COLO829 (cell line): ENCODE measurements around the gene FOSL2.

Experiments
- DNase-seq: peaks from one replicate; pipeline ENCODE4 v3.0.0; 2012; ENCODE audit warnings: low spot score

FOSL2 gene

GRCh38 chr2:28392297-28393113 lies at the start of gene FOSL2:
FOSL2 (plus strand) TSS chr2:28392858; CDS start chr2:28393721, 863 bp downstream.
- DNase-seq: peak; percentile 94

DNA sequence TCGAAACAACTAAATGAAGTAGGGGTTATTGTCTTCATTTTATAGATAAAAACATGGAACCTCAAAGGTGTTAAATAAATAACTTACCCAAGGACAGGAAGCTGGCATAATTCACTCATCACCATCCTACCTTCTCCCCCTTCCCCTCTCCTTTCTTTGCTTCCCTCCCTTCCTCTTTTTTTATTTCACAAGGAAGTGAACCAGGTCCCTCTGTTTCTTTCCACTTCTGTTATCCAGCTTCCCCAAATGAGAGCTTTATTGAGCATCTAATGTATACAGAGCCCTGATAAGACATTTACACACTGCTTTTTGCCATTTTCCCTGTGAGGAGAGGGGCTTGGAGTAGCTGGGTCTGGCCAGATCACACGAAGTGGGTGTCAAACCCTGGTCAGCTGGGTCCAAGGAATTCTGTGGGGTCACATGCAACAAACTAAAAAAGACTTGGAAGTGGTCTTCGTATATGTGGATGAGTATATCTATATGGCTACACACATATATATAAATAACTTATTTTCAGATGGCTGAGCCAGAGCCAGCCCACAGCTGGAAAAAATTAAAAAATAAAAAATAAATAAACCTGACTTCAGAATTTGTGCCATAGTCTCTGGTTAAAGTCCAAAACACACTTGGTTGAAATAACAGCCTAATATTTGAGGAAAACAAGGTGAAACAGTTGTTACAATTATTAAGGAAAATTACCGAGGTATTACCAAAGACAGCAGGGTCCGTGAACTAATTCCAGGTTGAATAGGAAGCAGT lies 49.3 kb upstream of the FOSL2 start:
- no peak for DNase-seq

- no peak for DNase-seq
Measured at GRCh38 chr2:28343971-28344715, 48.5 kb upstream of the FOSL2 start.

GRCh38 chr2:28344756-28345373 lies 47.8 kb upstream of the FOSL2 start:
- no peak for DNase-seq

- no peak for DNase-seq
Measured at GRCh38 chr2:28345619-28346018, 47.0 kb upstream of the FOSL2 start.

- DNase-seq: no peak
Measured at GRCh38 chr2:28346587-28346986, 46.1 kb upstream of the FOSL2 start.

- DNase-seq: no peak
Measured at GRCh38 chr2:28347193-28347592, 45.5 kb upstream of the FOSL2 start.

- DNase-seq: no peak
Measured at GRCh38 chr2:28347596-28347995, 45.1 kb upstream of the FOSL2 start.

GRCh38 chr2:28348149-28348567 lies 44.5 kb upstream of the FOSL2 start:
- no peak for DNase-seq

GRCh38 chr2:28348921-28349320 lies 43.7 kb upstream of the FOSL2 start:
- no peak for DNase-seq

DNA sequence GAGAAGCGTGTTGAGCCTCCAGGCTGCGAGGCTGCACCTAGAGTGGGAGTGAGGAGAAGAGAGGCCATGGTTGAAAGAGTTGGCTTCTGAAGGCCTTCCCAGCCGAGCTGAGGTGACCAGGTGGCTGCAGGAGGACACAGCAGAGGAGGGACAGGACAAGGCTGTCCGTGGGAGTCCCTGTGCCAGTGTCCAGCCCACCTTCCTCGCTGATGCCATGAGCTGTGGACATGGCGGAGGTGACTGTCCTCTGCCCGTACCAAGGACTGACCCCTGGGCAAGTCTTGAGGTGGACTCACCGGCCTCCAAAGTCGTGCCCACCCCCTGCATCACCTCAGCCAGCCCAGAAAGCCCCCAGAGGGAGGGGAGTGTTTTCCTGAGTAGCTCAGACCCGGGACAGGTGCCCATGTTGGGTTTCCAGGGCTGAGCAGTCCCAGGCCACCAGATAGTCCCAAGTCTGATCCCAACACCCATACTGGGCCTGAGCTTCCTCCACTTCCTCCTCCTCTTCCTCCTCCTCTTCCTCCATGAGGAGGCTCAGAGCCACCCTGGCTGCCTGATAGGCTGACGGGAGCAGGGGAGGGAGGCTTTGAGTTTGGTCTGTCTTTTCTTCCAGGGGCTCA lies 43.0 kb upstream of the FOSL2 start:
- DNase-seq: no peak

GRCh38 chr2:28350196-28350595 lies 42.5 kb upstream of the FOSL2 start:
- no peak for DNase-seq

GRCh38 chr2:28350791-28351285 lies 41.8 kb upstream of the FOSL2 start:
- no peak for DNase-seq

GRCh38 chr2:28351621-28352020 lies 41.0 kb upstream of the FOSL2 start:
- no peak for DNase-seq

- no peak for DNase-seq
Measured at GRCh38 chr2:28352104-28352503, 40.6 kb upstream of the FOSL2 start.

DNA sequence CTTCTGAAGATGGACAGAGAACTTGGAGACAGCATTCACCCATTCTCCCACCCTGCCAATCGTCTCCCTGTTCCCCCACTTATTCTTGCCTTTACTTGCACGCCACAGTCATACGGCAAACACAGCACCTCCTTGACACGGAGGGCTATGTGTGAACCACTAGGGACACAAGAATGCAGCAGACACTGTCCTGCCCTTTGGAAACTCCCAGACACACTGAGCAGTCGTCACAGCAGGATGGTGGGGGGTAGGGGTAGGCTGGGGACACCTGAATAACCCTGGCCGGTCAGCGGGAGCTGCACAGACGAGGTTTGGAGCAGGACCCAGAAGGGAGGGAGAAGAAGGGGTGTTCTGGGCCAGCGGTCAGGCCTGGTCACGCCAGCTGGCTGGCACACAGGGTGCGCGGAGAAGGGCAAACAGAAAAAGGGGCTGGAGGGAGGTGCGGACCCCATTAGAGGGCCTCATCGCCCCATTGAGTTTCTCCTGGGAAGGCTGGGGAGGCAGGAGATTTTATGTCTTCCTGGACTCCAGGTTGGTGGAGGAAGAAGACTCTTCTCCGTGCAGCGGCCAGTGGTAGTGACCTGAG lies 40.0 kb upstream of the FOSL2 start:
- no peak for DNase-seq

DNA sequence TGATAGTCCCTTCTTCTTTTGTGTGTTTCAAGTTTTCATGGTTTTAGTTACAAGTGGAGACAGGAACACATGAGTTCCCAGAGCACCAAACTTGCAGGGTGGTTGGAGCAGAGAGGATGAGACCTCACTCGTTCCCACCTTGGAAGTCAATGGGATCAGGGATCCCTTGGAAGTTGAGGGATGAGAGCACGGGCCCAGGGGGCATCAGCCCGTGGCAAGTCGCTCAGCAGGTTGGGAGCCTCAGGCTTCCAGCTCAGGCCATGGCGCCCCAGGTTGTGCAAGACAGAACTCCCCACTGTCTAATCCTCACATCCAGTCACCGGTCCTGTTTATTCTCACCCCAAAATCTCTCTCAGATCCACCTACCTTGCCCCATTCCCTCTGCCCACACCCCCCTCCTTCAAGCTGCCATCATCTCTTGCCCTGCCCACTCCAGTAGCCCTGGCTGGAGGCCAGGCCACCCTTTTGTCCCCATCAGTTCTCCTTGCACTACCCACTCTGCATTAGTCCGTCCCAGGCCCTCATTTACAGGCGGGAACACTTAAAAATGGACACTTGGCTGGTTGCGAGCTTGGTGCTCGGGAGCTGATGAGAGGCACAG lies 37.6 kb upstream of the FOSL2 start:
- DNase-seq: no peak

GRCh38 chr2:28355521-28356094 lies 37.0 kb upstream of the FOSL2 start:
- no peak for DNase-seq

DNA sequence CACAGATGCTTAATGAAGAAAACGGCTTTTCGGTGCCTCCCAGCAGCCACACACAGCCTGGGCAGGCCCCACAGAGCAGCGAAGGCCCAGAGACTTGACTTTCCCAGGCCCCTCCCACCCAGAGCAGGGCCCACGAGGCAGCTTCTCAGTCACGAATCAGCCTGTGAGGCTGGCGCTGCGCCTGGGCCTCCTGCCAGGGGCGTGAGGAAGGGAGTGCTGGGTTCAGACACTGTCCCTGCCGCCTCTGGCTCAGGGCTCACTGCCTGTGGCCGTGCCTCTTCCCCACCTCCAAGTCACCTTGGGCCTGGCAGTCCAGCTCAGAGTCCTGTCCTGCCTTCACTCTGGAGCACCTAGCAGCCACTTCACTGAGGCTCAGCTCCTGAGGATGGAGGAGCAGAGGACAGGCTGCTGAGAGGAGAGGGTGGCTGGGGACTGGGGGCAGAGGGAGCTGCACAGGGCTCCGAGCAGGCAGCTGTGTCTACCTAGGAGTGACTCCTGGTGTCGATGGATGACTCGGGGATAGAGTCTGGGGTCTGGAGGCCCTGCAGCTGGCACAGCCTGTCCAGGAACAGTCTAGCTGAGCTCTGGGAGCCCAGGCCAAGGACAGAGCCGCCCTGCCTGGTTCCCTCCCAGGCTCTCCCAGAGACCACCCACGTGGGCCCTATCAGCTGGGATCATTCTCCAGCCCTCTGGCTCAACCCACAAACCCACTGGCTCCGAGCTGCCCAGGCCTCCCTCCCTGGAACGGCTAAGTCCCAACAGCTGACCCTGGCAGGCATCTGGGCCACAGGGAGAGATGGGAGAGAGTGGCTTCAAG lies 36.4 kb upstream of the FOSL2 start:
- DNase-seq: no peak

DNA sequence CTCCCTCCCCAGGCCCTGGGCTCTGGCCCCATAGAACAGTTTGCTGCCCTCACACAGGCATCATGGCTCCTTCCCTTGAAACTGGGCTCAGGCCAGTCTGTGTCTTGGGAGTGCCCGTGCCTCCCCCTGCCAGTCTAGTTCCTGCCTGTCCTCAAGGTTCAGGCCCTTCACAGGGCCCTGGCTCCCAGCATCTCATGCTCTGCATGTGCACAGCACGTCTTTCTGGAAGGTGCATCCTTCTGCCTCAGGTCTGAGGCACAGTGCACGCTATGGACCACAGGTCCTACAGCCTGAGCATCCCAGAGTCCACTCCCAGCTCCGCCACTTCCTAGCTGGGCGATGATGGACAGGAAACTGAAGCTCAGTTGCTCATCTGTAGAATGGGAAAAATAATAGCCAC lies 35.6 kb upstream of the FOSL2 start:
- DNase-seq: no peak
